ENCODE measurements around the gene BCL2L13.
A peak's percentile ranks its signal among the peaks of the same experiment; 100 is the strongest.
"Not testable (repeated sequence)": the region's sequence is repeated elsewhere in the genome, so short reads cannot be mapped to it uniquely, and the experiment has no call there.

The BCL2L13 gene

DNA sequence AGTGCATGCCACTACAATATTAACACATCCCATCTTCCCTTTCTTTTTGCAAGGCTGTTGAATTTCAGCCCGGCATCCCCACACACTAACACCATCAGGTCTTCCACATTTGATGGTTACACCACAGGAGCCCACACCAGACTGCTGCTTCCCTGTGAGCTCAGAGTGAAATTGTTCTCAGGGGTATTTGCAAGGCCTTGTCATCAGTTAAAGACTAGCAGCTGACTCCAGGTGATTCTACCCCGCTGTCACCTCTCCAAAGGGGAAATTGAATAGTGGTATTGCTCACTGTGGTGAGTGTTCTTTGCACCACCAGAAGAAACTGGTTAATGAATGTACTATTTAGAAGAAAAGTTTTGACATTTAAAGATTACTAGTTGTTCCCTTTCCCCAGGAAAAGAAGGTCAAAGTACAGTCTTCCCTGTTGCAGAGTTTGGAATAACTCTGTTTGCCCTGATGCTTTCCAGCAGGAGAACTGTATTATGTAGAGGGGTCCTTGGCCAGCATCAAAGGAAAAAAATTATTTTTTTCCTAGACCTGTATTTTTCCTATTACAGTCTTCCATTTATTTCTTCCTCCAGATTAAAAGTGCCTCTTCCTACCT lies 93.8 kb downstream of the BCL2L13 start:
- no peak for DNase-seq

DNA sequence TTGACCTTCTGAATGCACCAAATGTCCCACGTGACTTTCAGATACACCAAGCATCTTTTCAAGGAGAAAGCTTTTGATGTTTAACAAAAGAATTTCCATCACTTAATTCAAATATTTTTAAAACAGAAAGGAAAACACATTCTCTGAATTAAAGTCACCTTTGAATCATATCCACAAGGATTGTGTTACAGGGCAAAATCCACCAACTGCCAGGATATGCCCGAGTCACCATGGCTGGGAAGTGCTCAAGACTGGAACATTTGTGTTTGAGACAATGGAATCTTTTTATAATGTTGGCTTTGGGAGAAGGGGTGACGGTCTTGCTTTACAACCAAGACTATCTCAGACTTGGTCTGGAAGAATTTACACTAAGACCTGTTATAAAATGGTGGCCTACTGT lies 94.9 kb downstream of the BCL2L13 start:
- no peak for DNase-seq

DNA sequence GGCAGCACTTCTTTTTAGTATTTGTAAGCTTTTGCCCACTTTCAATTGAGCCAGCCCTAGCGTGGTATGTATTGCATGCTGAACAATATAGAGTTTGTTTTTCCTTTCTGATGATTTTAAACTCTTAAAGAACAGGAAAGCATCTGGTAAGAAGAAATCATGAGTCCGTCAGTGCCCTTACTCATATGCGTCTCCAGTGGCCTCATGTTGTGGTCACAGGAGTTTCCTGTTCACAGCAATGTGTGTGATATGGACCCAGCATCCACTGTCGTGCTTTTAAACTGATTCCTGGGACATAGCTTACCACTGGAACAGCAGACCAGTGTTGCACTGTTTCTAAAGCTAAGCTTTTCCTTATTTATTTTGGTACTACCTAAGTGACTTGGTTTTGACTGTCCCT lies 95.6 kb downstream of the BCL2L13 start:
- no peak for DNase-seq

DNA sequence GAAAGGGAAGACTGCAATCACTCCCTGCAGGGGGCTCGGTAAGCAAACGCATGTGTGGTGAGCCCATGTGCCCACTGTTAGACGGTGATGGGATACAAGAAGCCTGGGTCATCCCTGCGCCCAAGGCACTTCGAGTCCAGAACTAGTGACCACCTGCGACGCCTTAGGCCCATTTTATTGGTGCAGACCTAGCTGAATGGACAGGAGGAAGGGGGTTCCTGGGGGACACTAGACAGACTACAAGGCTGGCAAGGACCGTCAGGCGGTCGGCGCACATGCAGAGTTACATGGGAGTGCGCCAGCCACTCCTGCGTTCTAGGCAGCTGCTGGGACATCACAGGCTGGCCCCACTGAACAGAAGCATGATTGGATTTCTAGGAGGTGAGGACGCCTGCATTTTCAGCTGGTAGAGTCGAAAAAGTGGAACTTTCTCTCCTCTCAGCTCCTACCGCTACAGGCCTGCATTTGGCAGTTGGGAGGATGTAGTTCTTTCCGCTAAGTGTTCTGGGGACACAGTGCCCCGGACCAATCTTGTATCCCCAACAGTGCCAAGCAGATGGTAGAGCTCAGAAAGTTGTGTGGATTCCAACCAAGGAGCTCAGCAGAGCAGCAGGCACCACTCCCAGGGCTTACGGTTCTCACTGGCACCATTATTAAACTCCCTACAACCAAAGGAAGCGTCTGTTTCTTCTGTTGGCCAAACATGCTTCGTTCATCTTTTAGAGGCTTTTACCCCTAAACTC lies 100.0 kb downstream of the BCL2L13 start:
- no peak for DNase-seq

DNA sequence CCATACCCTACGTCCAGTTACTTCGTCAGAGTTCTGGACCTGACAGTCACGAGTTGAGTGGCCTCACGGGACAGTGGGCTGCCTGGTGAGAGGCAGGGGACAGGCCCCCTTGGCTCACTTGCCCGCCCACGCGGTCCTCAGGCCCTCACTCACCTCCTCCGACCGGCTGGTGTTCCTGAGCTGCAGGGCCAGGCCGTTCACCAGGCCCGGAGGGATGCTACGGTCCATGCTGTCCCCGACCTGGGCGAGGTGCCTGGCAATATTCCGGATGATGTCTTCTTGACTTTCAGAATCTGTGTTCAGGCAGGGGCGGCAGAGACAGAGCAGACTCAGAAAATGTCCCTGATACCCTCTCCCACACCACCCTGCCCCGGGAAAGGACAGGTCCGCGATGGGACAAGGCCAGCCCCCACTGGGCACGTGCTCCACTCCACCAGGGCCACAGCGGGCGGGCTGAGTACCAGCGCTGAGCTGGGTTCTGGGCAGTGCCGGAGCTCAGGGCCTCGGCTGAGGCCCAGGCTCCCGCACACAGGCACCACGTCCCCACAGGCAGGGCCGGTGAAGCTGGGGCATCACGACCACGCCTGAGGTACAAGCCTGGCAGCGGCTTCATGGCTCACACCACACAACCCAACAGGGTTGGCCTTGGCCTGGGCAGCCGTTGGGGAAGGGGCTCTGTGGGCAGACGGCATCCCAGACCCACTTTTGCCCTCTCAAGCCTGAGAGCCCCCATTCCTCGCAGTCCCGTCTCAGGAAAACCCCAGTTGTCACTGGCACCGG lies 100.8 kb downstream of the BCL2L13 start:
- DNase-seq, result no peak

DNA sequence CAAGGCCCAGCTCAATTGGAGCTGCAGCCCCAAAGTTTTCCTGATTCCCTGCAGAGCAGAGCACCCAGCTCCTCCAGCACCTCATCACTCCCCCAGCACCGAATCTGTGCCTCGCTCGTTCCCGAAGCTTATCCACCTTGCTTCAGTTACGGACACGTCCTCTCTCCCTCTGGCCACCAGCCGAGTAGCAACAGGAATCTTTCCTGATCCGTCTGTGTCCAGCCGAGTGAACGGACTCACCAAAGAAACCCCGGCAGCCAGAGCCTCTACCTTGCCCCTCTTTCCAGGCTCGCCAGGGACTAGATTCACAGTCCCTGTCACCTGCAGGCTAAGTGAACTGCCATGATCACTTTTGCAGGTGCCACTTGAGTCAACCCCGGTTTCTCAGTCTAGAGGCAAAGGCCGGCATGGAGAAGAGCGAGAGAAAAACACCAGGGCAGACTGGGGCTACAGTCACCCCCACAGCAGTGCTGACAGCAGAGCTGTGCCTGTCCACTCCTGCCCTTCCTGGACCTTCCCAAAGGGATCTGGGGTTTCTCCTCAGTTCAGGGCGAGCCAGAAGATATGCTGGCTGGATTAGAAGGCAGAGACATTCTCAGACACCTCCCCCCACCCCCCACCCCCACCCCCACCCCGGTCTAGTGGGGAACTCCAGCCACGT lies 103.4 kb downstream of the BCL2L13 start:
- DNase-seq, result no peak

DNA sequence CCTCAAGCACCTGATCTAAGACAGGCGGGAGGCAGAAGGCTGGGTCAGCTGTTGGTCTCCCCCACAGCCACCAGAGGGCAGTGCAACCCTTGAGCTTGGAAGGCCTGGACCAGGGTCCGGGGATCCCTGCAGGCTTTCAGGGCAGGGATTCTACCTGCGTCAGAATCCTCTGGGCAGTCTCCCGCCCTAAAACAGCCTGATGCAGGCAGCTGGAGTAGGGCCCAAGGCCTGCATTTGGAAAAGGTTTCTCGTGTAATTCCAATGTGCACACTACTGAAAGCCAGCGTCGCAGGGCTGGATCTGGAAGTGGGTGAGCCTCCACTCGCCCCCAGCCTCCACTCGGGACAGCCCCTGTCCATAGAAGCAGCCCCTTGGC lies 104.0 kb downstream of the BCL2L13 start:
- peak; percentile 59 for DNase-seq

DNA sequence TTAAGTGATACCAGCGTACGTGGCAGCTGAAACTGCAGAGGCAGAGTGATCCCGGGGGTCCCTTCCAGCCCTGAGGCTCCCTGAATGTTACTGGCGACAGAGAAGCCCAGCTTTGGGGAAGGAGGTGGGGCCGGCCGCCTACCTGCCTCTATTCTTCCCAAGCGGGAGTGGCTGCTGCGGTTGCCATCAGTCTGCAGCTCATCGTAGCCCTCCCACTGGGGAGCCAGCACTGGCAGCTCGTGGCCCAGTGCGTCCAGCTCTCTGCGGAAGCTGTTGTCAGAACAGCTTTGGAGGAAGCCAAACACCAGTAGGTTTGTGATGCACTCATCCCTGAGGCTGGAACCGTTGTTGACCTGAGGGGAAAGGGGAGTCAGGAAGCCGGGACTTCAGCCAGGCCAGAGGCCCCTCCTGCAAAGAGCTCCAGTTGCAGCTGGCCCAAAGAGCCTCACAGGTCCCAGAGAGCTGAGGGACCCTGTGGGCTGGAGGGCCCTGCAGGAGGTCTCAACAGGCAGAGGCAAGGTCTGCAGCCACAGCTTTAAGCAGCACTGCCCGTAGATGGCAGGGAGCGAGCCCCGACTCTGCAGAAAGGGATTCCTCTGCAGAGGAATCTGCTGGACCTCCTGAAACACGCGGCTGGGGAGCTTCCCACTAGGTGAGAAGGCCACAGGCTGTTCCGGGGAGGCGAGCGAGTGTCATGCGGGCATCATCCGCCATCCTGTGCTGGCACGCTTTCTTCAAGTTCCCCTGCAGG lies 105.3 kb downstream of the BCL2L13 start:
- no peak for DNase-seq

DNA sequence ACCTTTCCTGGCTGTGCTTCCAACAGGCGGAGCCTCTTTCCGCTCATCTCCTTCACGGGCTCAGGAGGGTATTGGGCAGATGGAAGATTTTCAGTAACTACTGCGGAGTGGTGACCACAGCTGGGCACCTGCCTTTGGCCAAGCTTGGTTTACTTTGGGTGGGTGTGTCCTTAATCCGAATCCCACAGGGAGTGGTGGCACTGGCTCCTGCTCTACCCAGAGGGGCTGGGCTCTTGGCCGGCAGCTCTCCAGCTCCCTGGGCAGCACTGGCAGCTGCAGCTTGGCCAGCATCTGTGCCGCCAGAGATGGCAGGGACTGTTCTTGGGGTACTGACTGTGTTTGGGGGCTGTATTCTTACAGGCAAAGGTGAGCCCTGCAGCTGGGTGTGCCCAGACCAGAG lies 105.9 kb downstream of the BCL2L13 start:
- no peak for DNase-seq

DNA sequence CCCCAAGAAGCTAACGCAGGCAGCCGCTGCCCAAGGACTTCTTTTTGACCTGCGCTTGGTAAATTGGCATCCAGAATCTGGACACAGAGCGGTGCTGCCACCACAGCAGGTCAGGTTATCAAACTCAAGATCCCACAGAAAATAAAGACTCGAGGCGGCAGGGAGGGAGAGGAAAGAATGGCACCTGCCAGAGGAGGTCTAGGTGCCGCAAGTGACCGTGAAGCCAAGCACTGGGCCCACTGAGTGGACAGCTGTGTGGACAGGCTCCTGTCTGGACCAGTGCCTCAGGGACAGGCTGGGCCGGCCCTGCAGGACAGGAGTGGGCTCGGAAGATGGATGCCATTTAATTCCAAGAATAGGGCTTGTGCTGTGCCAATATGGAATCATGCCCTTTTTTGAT lies 108.4 kb downstream of the BCL2L13 start:
- DNase-seq, result no peak

DNA sequence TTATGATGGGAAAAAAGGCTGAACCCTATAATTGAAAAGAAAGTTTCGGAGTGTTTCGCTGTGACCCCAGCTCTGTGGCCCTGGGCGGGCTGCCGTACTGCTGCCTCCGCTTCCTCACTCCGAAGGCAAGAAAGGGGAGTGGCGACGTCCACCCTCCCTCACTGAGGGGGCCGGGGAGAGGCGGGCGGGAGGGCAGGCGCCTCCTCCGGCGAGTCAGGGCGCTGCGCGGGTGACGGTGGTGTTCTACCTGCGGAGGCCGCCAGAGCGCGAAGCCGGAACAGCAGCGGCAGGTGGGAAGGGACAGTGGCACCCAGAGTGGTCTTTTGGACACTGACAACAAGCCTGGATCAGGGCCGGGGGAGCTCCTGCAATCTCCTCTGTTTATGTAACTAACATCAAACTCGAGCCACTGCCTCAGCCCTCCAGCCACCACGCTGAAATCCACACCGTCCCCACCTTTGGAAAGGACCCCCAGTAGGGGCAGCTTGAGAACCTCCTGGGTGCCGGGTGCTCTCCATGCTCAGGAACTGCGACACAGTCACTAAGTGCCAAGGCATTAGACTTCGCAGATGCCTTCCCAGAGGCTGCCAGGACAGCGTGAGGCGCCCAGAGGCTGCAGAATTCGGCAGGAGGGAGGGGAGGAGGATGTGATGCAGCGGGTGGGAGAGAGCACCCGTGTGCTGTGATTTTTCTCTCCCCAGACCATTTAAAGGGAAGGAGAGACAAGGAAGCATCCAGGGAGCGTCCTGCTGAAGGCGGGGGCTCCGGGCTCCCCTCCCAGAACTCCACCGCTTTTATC lies 110.2 kb downstream of the BCL2L13 start:
- DNase-seq, result no peak

DNA sequence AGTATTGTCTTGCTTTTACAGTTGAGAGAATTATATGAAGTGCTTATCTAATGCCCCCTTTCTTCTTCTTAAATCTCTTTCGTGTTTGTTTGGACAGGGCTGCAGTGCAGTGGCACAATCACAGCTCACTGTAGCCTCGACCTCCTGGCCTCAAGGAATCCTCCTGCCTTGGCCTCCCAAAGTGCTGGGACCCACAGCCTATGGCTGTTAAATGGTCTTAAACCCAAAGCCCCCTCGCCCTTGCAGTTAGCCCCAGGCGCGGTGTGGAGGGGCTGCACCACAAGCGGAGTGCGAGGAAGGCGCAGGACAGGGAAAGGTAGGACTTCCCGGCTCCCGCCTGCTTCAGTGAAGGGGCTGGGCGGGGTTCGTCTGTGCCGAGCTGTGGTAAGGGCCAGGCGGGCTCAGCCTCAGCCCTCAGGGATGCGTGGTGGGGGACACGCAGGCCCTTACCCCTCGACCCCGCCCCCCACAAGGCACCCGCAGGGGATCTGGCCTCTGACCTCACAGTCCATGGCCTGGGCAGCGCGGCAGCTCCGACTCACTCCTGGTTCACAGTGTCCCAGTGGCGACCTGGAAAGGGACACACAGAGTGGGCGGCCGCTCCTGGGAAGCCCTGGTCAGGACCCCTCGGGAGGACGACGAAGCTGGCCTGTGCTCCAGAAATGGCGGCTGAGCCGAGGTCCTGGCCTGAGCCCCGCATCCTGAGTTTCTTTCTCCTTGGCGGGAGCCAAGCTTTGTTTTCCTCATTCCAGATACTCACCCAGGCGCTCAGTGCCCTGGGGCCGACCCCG lies 111.2 kb downstream of the BCL2L13 start:
- no peak for DNase-seq

DNA sequence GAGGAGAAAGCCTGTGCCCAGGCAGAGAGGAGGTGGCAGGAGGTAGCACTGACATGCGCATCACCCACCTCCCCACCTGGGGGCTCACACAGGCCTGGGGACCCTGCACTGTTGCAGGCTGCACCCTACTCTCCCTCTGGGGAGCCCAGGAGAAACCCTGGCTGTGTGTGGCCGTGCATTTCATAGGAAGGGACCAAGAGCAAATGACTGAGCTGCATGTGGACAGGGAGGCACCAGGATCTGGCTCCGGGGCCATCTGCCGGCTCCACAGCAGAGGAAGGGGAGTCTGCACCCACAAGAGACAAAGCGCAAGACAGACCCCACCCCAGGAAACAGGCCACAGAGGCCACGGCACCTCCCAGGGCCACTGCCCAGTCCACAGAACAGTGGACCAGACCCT lies 113.0 kb downstream of the BCL2L13 start:
- DNase-seq, result no peak

DNA sequence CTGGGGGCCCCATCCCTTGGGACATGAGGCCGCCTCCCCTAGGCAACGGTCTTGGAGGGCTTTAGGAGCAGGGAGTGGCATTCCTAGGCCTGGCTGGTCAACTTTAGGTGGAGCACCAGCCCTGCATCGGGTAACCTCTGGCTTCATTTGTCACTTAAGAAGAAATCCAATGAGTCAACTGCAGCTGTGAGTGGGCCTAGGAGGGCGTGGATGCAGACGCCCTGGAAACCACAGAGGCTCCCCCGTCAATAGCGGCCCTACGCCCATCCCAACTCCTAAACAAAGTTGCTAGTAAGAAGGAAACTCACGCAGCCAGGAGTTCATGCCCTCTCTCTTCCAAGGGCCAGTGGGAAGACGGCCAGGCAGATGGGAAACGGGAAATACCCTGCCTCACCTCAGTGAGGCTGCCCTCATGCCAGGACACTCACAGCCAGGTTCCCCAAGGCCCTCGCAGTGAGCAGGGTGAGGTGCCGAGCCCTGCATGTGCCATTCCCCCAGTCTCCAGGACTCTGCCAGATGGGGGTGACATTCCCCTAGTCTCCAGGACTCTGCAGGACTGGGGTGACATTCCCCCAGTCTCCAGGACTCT lies 114.9 kb downstream of the BCL2L13 start:
- no peak for DNase-seq

DNA sequence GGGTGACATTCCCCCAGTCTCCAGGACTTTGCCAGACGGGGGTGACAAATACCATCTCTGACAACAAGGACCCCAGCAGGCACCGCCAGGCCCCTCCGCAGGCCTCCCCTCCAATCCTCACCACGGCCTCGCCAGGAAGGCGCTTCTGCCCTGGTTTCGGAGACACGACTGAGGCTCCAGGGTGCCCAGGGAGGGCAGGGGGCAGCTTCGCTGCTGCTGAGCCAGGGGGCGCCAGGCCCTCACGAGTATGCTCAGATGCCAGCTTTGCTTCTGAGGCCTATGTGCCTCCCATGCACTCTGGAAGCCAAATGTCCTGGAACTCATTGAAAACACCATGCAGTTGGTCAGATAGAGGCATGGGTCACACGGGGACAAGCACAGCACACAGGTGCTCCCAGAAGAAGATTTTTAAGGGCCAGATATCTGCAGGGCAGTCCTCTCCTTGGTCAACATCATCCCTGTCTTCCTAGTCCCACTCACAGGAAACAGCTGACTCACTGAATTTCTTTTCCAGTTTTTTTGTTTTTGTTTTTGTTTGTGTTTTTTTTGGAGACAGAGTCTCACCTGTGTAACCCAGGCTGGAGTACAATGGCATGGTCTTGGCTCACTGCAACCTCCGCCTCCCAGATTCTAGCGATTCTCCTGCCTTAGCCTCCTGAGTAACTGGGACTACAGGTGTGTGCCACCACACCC lies 115.8 kb downstream of the BCL2L13 start:
- no peak for DNase-seq

DNA sequence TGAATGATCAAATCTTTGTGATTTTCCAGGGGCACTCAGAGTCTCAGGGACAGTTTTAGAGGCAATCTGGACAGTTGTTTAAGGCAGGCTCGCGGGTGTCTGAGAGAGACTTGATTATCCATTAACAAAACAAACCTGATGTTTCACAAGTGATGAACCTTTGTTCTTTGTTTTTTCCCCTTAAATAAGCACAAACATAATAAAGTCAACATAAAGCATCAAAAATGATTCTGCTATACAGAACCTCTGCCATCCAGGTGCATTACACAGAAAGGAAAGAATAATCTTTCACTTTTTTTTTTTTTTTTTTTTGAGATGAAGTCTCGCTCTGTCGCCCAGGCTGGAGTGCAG lies 122.6 kb downstream of the BCL2L13 start:
- no peak for DNase-seq

DNA sequence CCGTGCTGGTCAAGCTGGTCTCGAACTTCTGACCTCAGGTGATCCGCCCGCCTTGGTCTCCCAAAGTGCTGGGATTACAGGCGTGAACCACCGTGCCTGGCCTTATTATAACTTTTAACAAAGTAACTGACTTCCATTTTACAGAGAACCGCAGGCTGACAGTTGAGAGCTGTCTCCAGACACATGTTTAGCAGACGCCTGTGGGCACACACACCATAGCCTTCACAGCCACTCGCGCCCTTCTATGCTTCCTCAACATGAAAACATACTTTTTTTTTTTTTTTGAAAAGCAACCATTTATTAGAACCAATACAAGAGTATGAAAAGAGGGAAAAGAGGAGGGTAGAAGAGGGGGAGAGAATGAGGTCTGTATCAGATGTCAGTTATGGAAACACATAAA lies 124.9 kb downstream of the BCL2L13 start:
- DNase-seq, result not testable (repeated sequence)

DNA sequence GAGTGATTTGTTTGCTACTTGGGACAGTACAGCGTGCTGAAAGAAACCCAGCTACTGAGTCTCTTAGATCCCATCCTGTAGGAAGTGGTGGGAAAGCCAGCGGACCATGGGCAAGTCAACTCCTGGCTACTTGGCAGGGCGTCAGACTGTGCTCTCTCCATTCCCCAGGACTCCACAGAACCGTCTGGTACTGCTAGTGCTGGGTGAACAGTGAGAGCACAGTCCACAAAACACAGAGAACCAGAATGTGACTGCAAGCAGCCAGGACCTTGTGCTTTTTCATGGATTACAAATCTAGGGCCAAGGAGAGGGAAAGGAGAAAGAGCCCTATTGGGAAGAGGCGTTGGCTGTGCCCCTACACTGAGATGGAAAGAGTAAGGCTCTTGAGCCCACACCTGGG lies 125.5 kb downstream of the BCL2L13 start:
- DNase-seq, result no peak

DNA sequence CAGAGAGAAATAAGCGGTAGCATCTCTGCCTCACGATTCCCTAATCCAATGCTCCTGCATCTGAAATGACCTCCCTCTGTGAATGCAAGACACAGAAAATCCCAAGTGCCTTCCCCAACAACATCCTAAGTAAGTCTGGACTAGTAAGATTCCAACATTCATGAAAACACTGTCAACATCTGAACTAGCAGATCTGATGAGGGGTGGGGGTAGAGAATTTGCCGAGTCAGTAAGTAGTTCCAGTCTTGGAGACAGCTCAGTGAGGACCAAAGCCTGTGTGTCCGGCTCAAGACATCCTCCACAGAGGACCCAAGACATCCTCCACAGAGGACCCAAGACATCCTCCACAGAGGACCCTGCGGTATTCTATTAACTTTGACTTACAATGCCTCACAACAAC lies 126.3 kb downstream of the BCL2L13 start:
- DNase-seq, result not testable (repeated sequence)

All from stimulated activated naive CD4-positive, alpha-beta T cell treated with Interleukin-2 at 50 U/mL for 16 hours (primary cell).